ENCODE data around the gene IL6.

DNA sequence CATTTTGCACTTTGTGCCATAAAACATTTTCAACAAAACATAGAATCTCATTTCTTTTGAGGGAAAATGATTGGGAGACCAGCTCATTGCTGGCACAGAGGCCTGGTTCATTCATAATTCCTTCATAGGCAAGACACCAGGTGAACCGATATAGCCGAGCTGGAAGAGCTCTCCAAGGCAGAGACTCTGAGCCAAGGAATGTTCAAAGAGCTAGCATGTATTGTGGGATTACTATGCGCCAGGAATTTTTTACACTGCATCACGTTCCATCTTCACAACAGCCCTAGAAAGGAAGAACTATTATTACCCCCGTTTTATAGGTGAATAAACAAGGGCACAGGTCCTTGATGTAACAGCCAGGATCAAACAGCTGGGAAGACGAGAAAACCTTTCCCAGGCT lies 2.1 kb upstream of the IL6 start:
- TF ChIP-seq CTCF (IDR thresholded peaks at IDR 0.05; ENCODE audit: low read length) (no peak), EZH2 (IDR thresholded peaks at IDR 0.05; ENCODE audit: borderline replicate concordance, low read length) (no peak)

Data from OCI-LY1 (cell line).